H1 (cell line): Measurements from ENCODE around the gene CMKLR1. TPM values are rescaled to one million over a fixed set of nuclear protein-coding genes. Genes with fewer than 3 reads are reported as not detected.

ENCODE experiments used
- CTCF ChIA-PET: fragments of 300-600 bp; sonication (Branson Sonifier 250); formaldehyde crosslinking; loops from one replicate; lab custom pipeline; 2021; ENCODE audit not compliant: partially characterized antibody; lab: Charles Lee
- POLR2A ChIA-PET: fragments of 300-600 bp; sonication (Branson Sonifier 250); formaldehyde crosslinking; loops from one replicate; lab custom pipeline; 2021; ENCODE audit warnings: inconsistent platforms; ENCODE audit not compliant: partially characterized antibody; lab: Charles Lee
- DNase-seq, 2 experiments: peaks; one replicate each; pipeline versions ENCODE4 v3.0.0 to v3.0.0-alpha.2; 2010 to 2022; ENCODE audit warnings: low spot score in 2 of 2, low read depth in 1 of 2, mixed read lengths in 1 of 2
- FAIRE-seq: peaks from 2 replicates; lab custom pipeline; 2011; peaks lifted over from hg19 to GRCh38; lab: Jason Lieb, UNC
- H2AFZ ChIP-seq: 2 replicates; pipeline ENCODE4 v1.8.1; 2012; ENCODE audit warnings: low read length, inconsistent platforms
- H2AK5ac ChIP-seq: 2 replicates; pipeline ENCODE4 v1.6.1; 2013; ENCODE audit warnings: low read depth, low read length
- H2BK120ac ChIP-seq: replicated peaks from 2 replicates; pipeline ENCODE3; 2013; ENCODE audit warnings: low read depth, low read length, inconsistent platforms
- H2BK12ac ChIP-seq: 2 replicates; pipeline ENCODE4 v1.6.1; 2013; ENCODE audit warnings: low read depth, low read length
- H2BK15ac ChIP-seq: 2 replicates; pipeline ENCODE4 v1.6.1; 2013; ENCODE audit warnings: low read length
- H2BK20ac ChIP-seq: 2 replicates; pipeline ENCODE4 v1.6.1; 2013; ENCODE audit warnings: low read length
- H2BK5ac ChIP-seq: 2 replicates; pipeline ENCODE4 v1.6.1; 2013; ENCODE audit warnings: low read depth, low read length
- H3K14ac ChIP-seq: 2 replicates; pipeline ENCODE4 v1.6.1; 2013; ENCODE audit warnings: inconsistent platforms; ENCODE audit not compliant: insufficient read length
- H3K18ac ChIP-seq: 2 replicates; pipeline ENCODE4 v1.6.1; 2013; ENCODE audit warnings: low read length; ENCODE audit errors: extremely low read depth
- H3K23ac ChIP-seq: 2 replicates; pipeline ENCODE4 v1.6.1; 2013; ENCODE audit warnings: inconsistent platforms; ENCODE audit not compliant: insufficient read length
- H3K23me2 ChIP-seq: 2 replicates; pipeline ENCODE4 v1.6.1; 2013; ENCODE audit warnings: low read depth, low read length
- H3K27ac ChIP-seq: 2 replicates; pipeline ENCODE4 v1.6.1; 2011; ENCODE audit warnings: low read depth, low read length, inconsistent platforms
- H3K27me3 ChIP-seq, 4 experiments: replicated peaks in 1 of 4; 1 replicate in 1 of 4; 2 replicates in 3 of 4; pipeline versions ENCODE4 v1.6.1 to v1.8.1; 2011 to 2013; ENCODE audit warnings: low read length in 3 of 4, mild to moderate bottlenecking in 3 of 4, inconsistent platforms in 2 of 4, mixed read lengths in 2 of 4, moderate library complexity in 1 of 4; ENCODE audit not compliant: control insufficient read depth in 3 of 4, insufficient read depth in 3 of 4; ENCODE audit errors: extremely low read depth in 1 of 4
- H3K36me3 ChIP-seq, 4 experiments: 2 replicates each; pipeline versions ENCODE4 v1.6.1 to v1.8.1; 2011 to 2013; ENCODE audit warnings: mild to moderate bottlenecking in 4 of 4, low read length in 3 of 4, moderate library complexity in 2 of 4, control low read depth in 1 of 4, inconsistent platforms in 1 of 4; ENCODE audit not compliant: insufficient read depth in 4 of 4, control insufficient read depth in 2 of 4
- H3K4ac ChIP-seq: replicated peaks from 2 replicates; pipeline ENCODE3; 2013; ENCODE audit warnings: low read length, low read depth, mixed read lengths, inconsistent platforms; ENCODE audit not compliant: insufficient read length
- H3K4me1 ChIP-seq, 4 experiments: replicated peaks in 1 of 4; 1 replicate in 1 of 4; 2 replicates in 3 of 4; pipeline versions ENCODE4 v1.6.1 to v1.8.1; 2011 to 2013; ENCODE audit warnings: low read length in 3 of 4, inconsistent platforms in 2 of 4, mixed read lengths in 1 of 4; ENCODE audit not compliant: insufficient read depth in 4 of 4, control insufficient read depth in 3 of 4
- H3K4me2 ChIP-seq, 2 experiments: 2 replicates each; pipeline versions ENCODE4 v1.6.1 to v1.8.1; 2011 to 2013; ENCODE audit warnings: low read depth in 2 of 2, low read length in 2 of 2, control low read depth in 1 of 2, inconsistent platforms in 1 of 2, mild to moderate bottlenecking in 1 of 2; ENCODE audit not compliant: insufficient read depth in 1 of 2
- H3K4me3 ChIP-seq, 4 experiments: fragments of 200-600, 300-600 bp in 1 of 4; sonication (generic), shearing (Covaris generic), sonication (Bioruptor Twin) in 1 of 4; 2 replicates each; pipeline versions ENCODE4 v1.5.1 to v1.8.1; 2011 to 2016; ENCODE audit warnings: low read length in 4 of 4, low read depth in 3 of 4, control low read depth in 2 of 4, inconsistent platforms in 2 of 4, mild to moderate bottlenecking in 2 of 4, mixed read lengths in 1 of 4, moderate library complexity in 1 of 4; ENCODE audit not compliant: insufficient read depth in 2 of 4; ENCODE audit errors: extremely low read depth in 1 of 4
- H3K56ac ChIP-seq: replicated peaks from 2 replicates; pipeline ENCODE3; 2013; ENCODE audit warnings: low read depth, mild to moderate bottlenecking, mixed read lengths, low read length, inconsistent platforms; ENCODE audit not compliant: insufficient read length
- H3K79me1 ChIP-seq: 2 replicates; pipeline ENCODE4 v1.6.1; 2013; ENCODE audit warnings: low read depth, low read length, control low read depth
- H3K79me2 ChIP-seq, 2 experiments: 2 replicates each; pipeline versions ENCODE4 v1.6.1 to v1.8.1; 2012 to 2013; ENCODE audit warnings: low read length in 2 of 2, mild to moderate bottlenecking in 2 of 2, inconsistent platforms in 1 of 2; ENCODE audit not compliant: insufficient read depth in 2 of 2, control insufficient read depth in 1 of 2
- H3K9ac ChIP-seq, 4 experiments: replicated peaks in 1 of 4; 1 replicate in 1 of 4; 2 replicates in 3 of 4; pipeline versions ENCODE4 v1.6.1 to v1.8.1; 2011 to 2013; ENCODE audit warnings: low read depth in 3 of 4, low read length in 3 of 4, control low read depth in 2 of 4, mild to moderate bottlenecking in 2 of 4, moderate library complexity in 2 of 4, inconsistent platforms in 1 of 4; ENCODE audit errors: extremely low read depth in 1 of 4
- H3K9me3 ChIP-seq, 2 experiments: 2 replicates each; pipeline versions ENCODE4 v1.6.1 to v1.8.1; 2012 to 2013; ENCODE audit warnings: mild to moderate bottlenecking in 2 of 2, moderate library complexity in 2 of 2, control low read depth in 1 of 2, inconsistent platforms in 1 of 2, low read depth in 1 of 2, low read length in 1 of 2, mixed read lengths in 1 of 2; ENCODE audit not compliant: insufficient read depth in 2 of 2
- H4K20me1 ChIP-seq, 2 experiments: replicated peaks in 1 of 2; 2 replicates each; pipeline versions ENCODE3 to v1.8.1; 2011 to 2013; ENCODE audit warnings: inconsistent platforms in 2 of 2, low read length in 2 of 2, mild to moderate bottlenecking in 1 of 2; ENCODE audit not compliant: insufficient read depth in 2 of 2, control insufficient read depth in 1 of 2
- H4K5ac ChIP-seq: 2 replicates; pipeline ENCODE4 v1.6.1; 2013; ENCODE audit warnings: low read length, low read depth, mixed read lengths, inconsistent platforms; ENCODE audit not compliant: insufficient read length
- H4K8ac ChIP-seq: 2 replicates; pipeline ENCODE4 v1.8.0; 2013; ENCODE audit warnings: mild to moderate bottlenecking, moderate library complexity, low read length, inconsistent platforms; ENCODE audit not compliant: insufficient read depth; ENCODE audit errors: extremely low read depth
- H4K91ac ChIP-seq: replicated peaks from 2 replicates; pipeline ENCODE3; 2013; ENCODE audit warnings: low read length, mixed read lengths, inconsistent platforms; ENCODE audit not compliant: insufficient read length
- CBX8 ChIP-seq: fragments of 300-800, 300-1000 bp; sonication (generic); IDR thresholded peaks from 2 replicates; pipeline ENCODE4 v1.7.1; 2016; ENCODE audit warnings: low read depth, low read length, borderline replicate concordance
- CEBPB ChIP-seq: IDR thresholded peaks from 2 replicates; pipeline ENCODE4 v1.6.1; 2012; ENCODE audit warnings: low read depth, low read length
- WGBS, 2 experiments: shearing (Covaris generic) in 1 of 2; methylation state at CpG; one replicate each; pipeline versions ENCODE4 v1.1.6 to v1.1.7; 2013 to 2015; ENCODE audit warnings: low lambda C conversion rate in 2 of 2, mixed read lengths in 2 of 2, inconsistent platforms in 1 of 2, low coverage in 1 of 2, missing lambda C conversion rate in 1 of 2; ENCODE audit not compliant: insufficient replicate concordance in 2 of 2, insufficient coverage in 1 of 2, insufficient read length in 1 of 2; ENCODE audit errors: extremely low coverage in 1 of 2, missing lambda C conversion rate in 1 of 2; 5-methylcytosine and 5-hydroxymethylcytosine counted together
- polyA plus RNA-seq, 7 experiments: library from polyadenylated mRNA; depleted of rRNA in 3 of 7; stranded (reverse) in 5 of 7; unstranded in 2 of 7; fragments of >200 nt in 5 of 7; fragments of 200-250 nt in 2 of 7; gene quantifications; 1 replicate in 5 of 7; 2 replicates in 1 of 7; 4 replicates in 1 of 7; pipeline versions ENCODE4 v1.2.1 to v1.2.3, GENCODE V29; 2011 to 2013; ENCODE audit warnings: missing spikeins in 2 of 7, mixed read lengths in 2 of 7
- total RNA-seq: library from RNA; stranded (reverse); fragmentation: NEBNext Ultra II Directional; extraction: Animal tissue kit (Norgen Biotek cat#: 25700); gene quantifications from 2 replicates; pipeline ENCODE4 v1.2.1, GENCODE V29; 2021

The CMKLR1 gene
- total and polyA plus RNA-seq, 2 of the 8 experiments (the other 6 are each of a cell fraction or from before 2014, with no cell fraction given), result 2.1 to 2.8 TPM

- DNase-seq, result no peak
- H3K4me1 ChIP-seq, result peaks cover 0 to 4% (median 2%) of the 10 kb centered on the region in 4 experiments; a peak in 3 of 7 replicates
- no peak overlapping the region for H3K4ac ChIP-seq
- no peak overlapping the region for H3K4me3 ChIP-seq
- no peak overlapping the region for H4K5ac ChIP-seq
- no peak overlapping the region for H2BK12ac ChIP-seq
- H3K9me3 ChIP-seq, result no peaks in the 10 kb centered on the region
- H3K9ac ChIP-seq, result no peak overlapping the region
- peaks cover 6% of the 10 kb centered on the region; the same call in 1 of the 2 replicates for H3K23me2 ChIP-seq
- no peak overlapping the region for H3K14ac ChIP-seq
- H2BK20ac ChIP-seq, result no peak overlapping the region
- H3K18ac ChIP-seq, result no peak overlapping the region
- no peak overlapping the region for H3K56ac ChIP-seq
- H2BK5ac ChIP-seq, result no peak overlapping the region
- no peaks in the 10 kb centered on the region for H3K36me3 ChIP-seq
- H2AK5ac ChIP-seq, result peak overlapping the region; percentile 48; the same call in 1 of the 2 replicates
- H3K79me2 ChIP-seq, result no peaks in the 10 kb centered on the region
- H4K8ac ChIP-seq, result no peak overlapping the region; the same call in 1 of the 2 replicates
- no peak overlapping the region for H2BK15ac ChIP-seq
- CTCF ChIA-PET, result interaction anchor here (0.6 to 1.7 kb wide), 5 partner anchors 9 to 614 kb away, joined by 3 to 6 read pairs (median 4); no protein-coding TSS in a partner anchor
- no peak overlapping the region for H2BK120ac ChIP-seq
- no peak overlapping the region for H3K27ac ChIP-seq
- H4K91ac ChIP-seq, result no peak overlapping the region
- WGBS, 2 experiments, result 86% methylated on average over 11 of the region's 11 CpGs; no CpG with 5 or more reads in 1 of the 2 experiments
- H2AFZ ChIP-seq, result no peak overlapping the region
- TF ChIP-seq CBX8 (no peak), CEBPB (no peak)
- TF ChIP-seq, all 59 proteins: peak for 0
- H3K4me2 ChIP-seq, result no peak overlapping the region
- no peak overlapping the region for H3K23ac ChIP-seq
- no peaks in the 10 kb centered on the region for H3K79me1 ChIP-seq
- no peaks in the 10 kb centered on the region for H4K20me1 ChIP-seq
- H3K27me3 ChIP-seq, result no peaks in the 10 kb centered on the region
- POLR2A ChIA-PET, result interaction anchor here (1.2 to 1.5 kb wide), 2 partner anchors 10 to 14 kb away, joined by 3 to 4 read pairs; no protein-coding TSS in a partner anchor
- FAIRE-seq, result no peak
Observed at GRCh38 chr12:108289350-108290161, 49.6 kb downstream of the CMKLR1 start.
